ENCODE data around the gene DNAH10.

DNAH10 gene

DNA sequence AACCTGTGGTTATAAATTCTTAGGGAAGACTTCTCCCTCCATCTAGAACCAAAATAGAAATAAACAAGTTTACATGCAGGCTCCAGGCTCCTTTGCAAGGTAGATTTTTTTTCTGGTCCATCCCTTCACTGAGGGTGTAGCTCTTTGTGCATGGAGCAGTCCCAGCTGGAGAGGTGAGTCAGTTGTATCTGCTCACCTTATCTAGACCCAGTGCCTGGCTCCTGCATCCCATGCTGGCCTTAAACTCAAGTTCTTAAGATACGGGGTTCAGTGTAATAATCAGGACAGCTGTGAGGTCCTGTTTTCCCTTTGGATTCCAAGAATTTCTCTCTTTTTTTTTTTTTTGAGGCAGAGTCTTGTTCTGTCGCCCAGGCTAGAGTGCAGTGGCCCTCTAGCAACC is 35.1 kb upstream of the DNAH10 start:
- CTCF ChIA-PET = interaction anchor here (0.6 kb wide), 1 partner anchor 70 kb away, joined by 3 read pairs; no protein-coding TSS in a partner anchor
- H3K4me3 ChIP-seq (ENCODE audit: low read depth, low read length) = no peak overlapping the region
- TF ChIP-seq, protein P1, sequence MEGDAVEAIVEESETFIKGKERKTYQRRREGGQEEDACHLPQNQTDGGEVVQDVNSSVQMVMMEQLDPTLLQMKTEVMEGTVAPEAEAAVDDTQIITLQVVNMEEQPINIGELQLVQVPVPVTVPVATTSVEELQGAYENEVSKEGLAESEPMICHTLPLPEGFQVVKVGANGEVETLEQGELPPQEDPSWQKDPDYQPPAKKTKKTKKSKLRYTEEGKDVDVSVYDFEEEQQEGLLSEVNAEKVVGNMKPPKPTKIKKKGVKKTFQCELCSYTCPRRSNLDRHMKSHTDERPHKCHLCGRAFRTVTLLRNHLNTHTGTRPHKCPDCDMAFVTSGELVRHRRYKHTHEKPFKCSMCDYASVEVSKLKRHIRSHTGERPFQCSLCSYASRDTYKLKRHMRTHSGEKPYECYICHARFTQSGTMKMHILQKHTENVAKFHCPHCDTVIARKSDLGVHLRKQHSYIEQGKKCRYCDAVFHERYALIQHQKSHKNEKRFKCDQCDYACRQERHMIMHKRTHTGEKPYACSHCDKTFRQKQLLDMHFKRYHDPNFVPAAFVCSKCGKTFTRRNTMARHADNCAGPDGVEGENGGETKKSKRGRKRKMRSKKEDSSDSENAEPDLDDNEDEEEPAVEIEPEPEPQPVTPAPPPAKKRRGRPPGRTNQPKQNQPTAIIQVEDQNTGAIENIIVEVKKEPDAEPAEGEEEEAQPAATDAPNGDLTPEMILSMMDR (IDR thresholded peaks at IDR 0.05; ENCODE audit: insufficient read depth, low read length, missing control alignments) = no peak
- POLR2A ChIA-PET = no interaction called here
- DNase-seq (ENCODE audit: low read depth, low spot score) = no peak

DNA sequence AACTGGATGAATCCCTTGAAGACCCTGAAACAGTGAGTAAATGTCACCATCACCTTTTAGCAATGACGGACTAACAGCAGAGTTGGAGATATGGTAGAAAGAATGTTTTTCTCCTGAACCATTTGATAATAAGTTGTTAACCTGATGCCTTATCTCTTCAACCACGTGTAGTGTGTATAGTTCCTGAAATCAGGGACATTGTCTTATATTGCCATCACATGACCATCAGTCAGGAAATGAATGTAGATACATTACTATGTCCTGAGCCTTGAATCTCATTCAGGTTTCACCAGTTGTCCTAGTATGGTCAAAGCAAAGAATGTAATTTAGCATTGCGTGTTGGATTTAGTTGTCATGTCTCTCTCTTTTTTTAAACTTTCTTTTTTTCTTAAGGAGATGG is 34.2 kb upstream of the DNAH10 start:
- DNase-seq (ENCODE audit: low read depth, low spot score) = no peak
- ChIA-PET CTCF (no interaction called here), POLR2A (no interaction called here)
- no peak overlapping the region for H3K4me3 ChIP-seq (ENCODE audit: low read depth, low read length)
- TF ChIP-seq, protein P1 (IDR thresholded peaks at IDR 0.05; ENCODE audit: insufficient read depth, low read length, missing control alignments) = no peak

DNA sequence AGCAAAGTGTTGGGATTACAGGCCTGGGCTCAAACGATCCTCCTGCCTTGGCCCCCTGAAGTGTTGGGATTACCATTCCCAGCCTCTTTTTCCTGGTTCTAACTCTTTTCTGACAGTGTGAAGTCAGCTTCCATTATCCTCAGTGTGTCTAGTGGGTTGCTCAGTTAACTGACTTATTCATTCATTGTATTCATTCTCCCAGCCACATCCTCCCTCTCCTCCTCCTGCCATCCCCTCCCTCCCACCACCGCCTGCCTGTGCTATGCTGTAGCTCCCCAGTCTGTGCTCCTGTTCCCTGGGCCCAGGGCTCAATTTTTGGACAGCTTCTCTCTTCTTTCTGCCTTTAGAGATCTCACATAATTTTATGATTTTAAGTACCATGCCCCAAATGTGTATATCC is 30.5 kb upstream of the DNAH10 start:
- CTCF ChIA-PET = no interaction called here
- POLR2A ChIA-PET = no interaction called here
- no peak for DNase-seq (ENCODE audit: low read depth, low spot score)
- TF ChIP-seq, protein P1 (IDR thresholded peaks at IDR 0.05; ENCODE audit: insufficient read depth, low read length, missing control alignments) = no peak
- no peak overlapping the region for H3K4me3 ChIP-seq (ENCODE audit: low read depth, low read length)

DNA sequence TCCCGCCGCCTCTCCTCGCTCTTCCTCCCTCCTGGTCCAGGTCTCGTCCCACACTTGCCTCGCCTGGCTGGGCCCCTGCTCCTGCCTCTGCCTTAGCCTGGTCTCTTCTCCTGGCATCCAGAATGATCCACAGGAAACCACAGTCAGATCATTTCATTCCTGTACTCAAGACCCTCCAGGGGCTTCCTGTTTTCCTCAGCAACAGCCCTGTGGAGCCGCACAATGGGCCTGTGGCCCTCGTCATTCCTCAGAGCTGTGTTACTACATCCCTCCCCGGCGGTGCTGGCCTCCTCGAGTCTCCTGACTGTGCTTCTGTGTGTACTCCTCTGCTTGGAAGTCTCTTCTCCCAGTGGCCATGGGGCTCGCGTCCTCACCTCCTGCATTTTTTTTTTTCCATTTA is 29.9 kb upstream of the DNAH10 start:
- no peak overlapping the region for H3K4me3 ChIP-seq (ENCODE audit: low read depth, low read length)
- TF ChIP-seq, protein P1 (IDR thresholded peaks at IDR 0.05; ENCODE audit: insufficient read depth, low read length, missing control alignments) = no peak
- no peak for DNase-seq (ENCODE audit: low read depth, low spot score)
- ChIA-PET CTCF (no interaction called here), POLR2A (no interaction called here)

DNA sequence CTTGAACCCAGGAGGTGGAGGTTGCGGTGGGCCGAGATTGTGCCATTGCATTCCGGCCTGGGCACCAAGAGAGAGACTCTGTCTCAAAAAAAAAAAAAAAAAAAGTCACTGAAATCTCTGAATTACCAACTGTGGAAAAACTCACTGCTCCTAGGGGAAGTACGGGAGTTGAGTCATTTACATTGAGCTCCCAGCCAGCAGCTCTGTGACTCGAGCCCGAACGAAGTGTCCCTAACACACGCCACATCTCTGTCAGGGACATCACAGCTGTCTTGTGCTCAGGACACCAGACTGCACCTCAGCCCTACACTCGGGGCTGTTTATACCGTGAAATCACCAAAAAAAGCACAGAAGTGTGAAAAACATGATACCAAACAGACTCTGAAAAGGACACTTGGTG is 28.9 kb upstream of the DNAH10 start:
- TF ChIP-seq, protein P1 (IDR thresholded peaks at IDR 0.05; ENCODE audit: insufficient read depth, low read length, missing control alignments) = no peak
- ChIA-PET CTCF (no interaction called here), POLR2A (interaction anchor here (0.7 kb wide), 1 partner anchor 474 kb away, joined by 4 read pairs; no protein-coding TSS in a partner anchor)
- no peak for DNase-seq (ENCODE audit: low read depth, low spot score)
- no peak overlapping the region for H3K4me3 ChIP-seq (ENCODE audit: low read depth, low read length)

DNA sequence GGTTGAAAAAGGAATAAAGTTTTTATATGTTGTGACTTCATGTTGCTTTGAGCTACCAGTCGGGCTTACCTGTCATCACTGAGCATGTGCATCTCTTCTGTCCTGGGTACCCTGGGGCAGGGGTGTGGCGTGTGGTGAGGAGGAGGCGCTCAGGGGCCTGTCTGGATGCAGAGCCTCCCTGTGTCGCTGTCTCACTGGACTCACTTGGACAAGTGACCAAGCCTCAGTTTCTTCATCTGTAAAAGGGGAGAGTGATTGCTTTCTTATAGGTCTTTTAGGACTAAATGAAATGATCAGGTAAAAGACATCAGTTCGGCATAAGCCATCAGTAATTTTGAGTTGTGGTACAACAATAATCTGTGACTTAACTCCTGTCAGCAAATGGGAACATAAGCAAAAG is 27.8 kb upstream of the DNAH10 start:
- no peak for DNase-seq (ENCODE audit: low read depth, low spot score)
- TF ChIP-seq, protein P1 (IDR thresholded peaks at IDR 0.05; ENCODE audit: insufficient read depth, low read length, missing control alignments) = no peak
- no peak overlapping the region for H3K4me3 ChIP-seq (ENCODE audit: low read depth, low read length)
- POLR2A ChIA-PET = no interaction called here
- CTCF ChIA-PET = interaction anchor here (1.3 kb wide), 1 partner anchor 11 kb away, joined by 4 read pairs; no protein-coding TSS in a partner anchor
